ENCODE results near the gene DCAF10.
"Not testable (repeated sequence)": the region's sequence is repeated elsewhere in the genome, so short reads cannot be mapped to it uniquely, and the experiment has no call there.

DCAF10 gene

DNA sequence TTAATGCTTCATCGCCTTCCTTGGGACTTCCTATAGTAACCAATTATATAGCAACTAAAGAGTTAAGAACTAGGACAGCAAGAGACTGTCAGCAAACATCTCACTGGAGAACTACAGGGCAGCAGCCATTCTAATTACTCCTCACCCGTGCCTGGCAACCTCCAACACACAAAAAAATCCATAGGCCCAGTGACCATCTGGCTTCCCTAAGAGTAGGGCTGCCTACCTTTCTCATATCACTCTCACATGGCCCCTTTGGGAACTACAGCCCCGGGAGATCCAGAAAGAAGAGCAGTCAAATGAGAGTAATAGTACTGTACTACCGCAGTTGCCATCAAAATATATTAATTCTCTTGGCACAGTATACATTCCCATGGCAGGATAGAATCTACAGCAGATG lies 5.7 kb downstream of the DCAF10 start:
- no peak for TF ChIP-seq OSR1 (CRISPR knock-in tag; IDR thresholded peaks at IDR 0.05)
- no peak for TF ChIP-seq RARB (CRISPR knock-in tag; IDR thresholded peaks at IDR 0.05)
- TF ChIP-seq TOX (CRISPR knock-in tag; IDR thresholded peaks at IDR 0.05; ENCODE audit: borderline replicate concordance): no peak
- no peak for TF ChIP-seq SNAI2 (CRISPR knock-in tag; IDR thresholded peaks at IDR 0.05)
- no peak for TF ChIP-seq ZNF70 (CRISPR knock-in tag; IDR thresholded peaks at IDR 0.05)
- TF ChIP-seq ESRRG (CRISPR knock-in tag; IDR thresholded peaks at IDR 0.05): no peak
- ATAC-seq: no peak

DNA sequence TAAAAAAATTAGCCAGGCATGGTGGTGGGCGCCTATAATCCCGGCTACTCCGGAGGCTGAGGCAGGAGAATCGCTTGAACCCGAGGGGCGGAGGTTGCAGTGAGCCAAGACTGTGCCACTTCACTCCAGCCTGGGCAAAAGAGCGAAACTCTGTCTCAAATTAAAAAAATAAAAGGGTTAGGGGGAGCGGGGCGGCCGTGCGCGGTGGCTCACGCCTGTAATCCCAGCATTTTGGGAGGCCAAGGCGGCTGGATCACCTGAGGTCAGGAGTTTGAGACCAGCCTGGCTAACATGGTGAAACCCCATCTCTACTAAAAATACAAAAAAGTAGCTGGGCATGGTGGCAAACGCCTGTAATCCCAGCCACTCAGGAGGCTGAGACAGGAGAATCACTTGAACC lies 9.1 kb downstream of the DCAF10 start:
- not testable (repeated sequence) for ATAC-seq

DNA sequence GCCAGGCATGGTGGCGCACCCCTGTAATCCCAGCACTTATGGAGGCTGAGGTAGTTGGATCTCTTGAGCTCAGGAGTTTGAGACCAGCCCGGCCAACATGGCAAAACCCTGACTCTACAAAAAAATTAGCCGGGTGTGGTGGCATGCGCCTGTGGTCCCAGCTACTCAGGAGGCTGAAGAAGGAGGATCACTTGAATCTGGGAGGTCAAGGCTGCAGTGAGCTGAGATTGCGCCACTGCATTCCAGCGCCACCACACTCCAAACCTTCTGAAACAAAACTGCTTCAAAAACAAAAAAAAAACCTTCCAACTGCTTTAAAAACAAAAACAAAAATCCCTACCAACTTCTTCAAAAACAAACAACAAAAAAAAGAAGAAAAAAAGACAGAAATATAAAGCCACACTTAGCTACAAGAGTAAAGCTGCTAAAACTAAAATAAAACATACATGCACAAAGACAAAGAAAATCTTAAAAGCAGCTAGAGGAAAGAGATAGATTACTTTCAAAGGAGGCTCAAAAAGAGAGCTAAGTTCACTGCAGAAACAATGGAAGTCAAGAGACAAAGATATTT lies 11.4 kb downstream of the DCAF10 start:
- TF ChIP-seq PPARA (CRISPR knock-in tag; IDR thresholded peaks at IDR 0.05; ENCODE audit: borderline replicate concordance) (no peak), ARNTL (CRISPR knock-in tag; IDR thresholded peaks at IDR 0.05; ENCODE audit: borderline replicate concordance, low read depth) (no peak), GLIS3 (CRISPR knock-in tag; IDR thresholded peaks at IDR 0.05) (no peak)
- TF ChIP-seq, protein P1, sequence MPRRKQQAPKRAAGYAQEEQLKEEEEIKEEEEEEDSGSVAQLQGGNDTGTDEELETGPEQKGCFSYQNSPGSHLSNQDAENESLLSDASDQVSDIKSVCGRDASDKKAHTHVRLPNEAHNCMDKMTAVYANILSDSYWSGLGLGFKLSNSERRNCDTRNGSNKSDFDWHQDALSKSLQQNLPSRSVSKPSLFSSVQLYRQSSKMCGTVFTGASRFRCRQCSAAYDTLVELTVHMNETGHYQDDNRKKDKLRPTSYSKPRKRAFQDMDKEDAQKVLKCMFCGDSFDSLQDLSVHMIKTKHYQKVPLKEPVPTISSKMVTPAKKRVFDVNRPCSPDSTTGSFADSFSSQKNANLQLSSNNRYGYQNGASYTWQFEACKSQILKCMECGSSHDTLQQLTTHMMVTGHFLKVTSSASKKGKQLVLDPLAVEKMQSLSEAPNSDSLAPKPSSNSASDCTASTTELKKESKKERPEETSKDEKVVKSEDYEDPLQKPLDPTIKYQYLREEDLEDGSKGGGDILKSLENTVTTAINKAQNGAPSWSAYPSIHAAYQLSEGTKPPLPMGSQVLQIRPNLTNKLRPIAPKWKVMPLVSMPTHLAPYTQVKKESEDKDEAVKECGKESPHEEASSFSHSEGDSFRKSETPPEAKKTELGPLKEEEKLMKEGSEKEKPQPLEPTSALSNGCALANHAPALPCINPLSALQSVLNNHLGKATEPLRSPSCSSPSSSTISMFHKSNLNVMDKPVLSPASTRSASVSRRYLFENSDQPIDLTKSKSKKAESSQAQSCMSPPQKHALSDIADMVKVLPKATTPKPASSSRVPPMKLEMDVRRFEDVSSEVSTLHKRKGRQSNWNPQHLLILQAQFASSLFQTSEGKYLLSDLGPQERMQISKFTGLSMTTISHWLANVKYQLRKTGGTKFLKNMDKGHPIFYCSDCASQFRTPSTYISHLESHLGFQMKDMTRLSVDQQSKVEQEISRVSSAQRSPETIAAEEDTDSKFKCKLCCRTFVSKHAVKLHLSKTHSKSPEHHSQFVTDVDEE (CRISPR knock-in tag; IDR thresholded peaks at IDR 0.05): no peak
- ATAC-seq: no peak

DNA sequence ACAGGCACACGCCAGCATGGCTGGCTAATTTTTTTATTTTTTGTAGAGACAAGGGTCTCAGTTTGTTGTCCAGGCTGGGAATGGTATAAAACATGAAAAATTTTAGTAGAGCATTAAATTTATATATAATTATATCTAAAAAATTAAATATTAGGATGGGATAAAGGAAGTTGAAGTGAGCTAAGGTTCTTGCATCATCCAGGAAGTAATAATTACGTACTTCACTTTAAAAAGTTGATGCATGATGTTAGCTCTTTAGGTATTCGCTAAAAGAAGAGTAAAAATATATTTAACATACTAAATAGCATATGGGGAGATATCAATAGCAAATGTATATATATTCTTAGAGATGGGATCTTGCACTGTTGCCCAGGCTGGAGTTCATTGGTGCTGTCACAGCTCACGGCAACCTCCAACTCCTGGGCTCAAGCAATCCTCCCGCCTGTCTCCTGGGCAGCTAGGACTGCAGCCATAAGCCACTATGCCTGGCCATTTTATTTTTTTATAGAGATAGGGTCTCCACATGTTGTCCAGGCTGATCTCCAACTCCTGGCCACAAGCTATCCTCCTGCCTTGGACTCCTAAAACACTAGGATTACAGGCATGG lies 12.3 kb downstream of the DCAF10 start:
- ATAC-seq: no peak
- TF ChIP-seq ESRRG (CRISPR knock-in tag; IDR thresholded peaks at IDR 0.05) (no peak), PPARA (CRISPR knock-in tag; IDR thresholded peaks at IDR 0.05; ENCODE audit: borderline replicate concordance) (no peak), ZFP3 (CRISPR knock-in tag; IDR thresholded peaks at IDR 0.05) (no peak), OSR1 (CRISPR knock-in tag; IDR thresholded peaks at IDR 0.05) (no peak), SNAI2 (CRISPR knock-in tag; IDR thresholded peaks at IDR 0.05) (no peak), ZNF70 (CRISPR knock-in tag; IDR thresholded peaks at IDR 0.05) (no peak), TOX (CRISPR knock-in tag; IDR thresholded peaks at IDR 0.05; ENCODE audit: borderline replicate concordance) (no peak), ZC3H10 (CRISPR knock-in tag; IDR thresholded peaks at IDR 0.05) (no peak), TCF4 (CRISPR knock-in tag; IDR thresholded peaks at IDR 0.05; ENCODE audit: borderline replicate concordance) (no peak), BACH2 (CRISPR knock-in tag; IDR thresholded peaks at IDR 0.05; ENCODE audit: borderline replicate concordance) (no peak), ISL1 (CRISPR knock-in tag; IDR thresholded peaks at IDR 0.05) (no peak), ARNTL (CRISPR knock-in tag; IDR thresholded peaks at IDR 0.05; ENCODE audit: borderline replicate concordance, low read depth) (no peak), ZFP30 (CRISPR knock-in tag; IDR thresholded peaks at IDR 0.05) (no peak), RARB (CRISPR knock-in tag; IDR thresholded peaks at IDR 0.05) (no peak), ZNF565 (CRISPR knock-in tag; conservative IDR thresholded peaks at IDR 0.05; ENCODE audit: low read depth) (no peak), GLIS3 (CRISPR knock-in tag; IDR thresholded peaks at IDR 0.05) (no peak)
- TF ChIP-seq, protein P2, sequence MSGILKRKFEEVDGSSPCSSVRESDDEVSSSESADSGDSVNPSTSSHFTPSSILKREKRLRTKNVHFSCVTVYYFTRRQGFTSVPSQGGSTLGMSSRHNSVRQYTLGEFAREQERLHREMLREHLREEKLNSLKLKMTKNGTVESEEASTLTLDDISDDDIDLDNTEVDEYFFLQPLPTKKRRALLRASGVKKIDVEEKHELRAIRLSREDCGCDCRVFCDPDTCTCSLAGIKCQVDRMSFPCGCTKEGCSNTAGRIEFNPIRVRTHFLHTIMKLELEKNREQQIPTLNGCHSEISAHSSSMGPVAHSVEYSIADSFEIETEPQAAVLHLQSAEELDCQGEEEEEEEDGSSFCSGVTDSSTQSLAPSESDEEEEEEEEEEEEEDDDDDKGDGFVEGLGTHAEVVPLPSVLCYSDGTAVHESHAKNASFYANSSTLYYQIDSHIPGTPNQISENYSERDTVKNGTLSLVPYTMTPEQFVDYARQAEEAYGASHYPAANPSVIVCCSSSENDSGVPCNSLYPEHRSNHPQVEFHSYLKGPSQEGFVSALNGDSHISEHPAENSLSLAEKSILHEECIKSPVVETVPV (CRISPR knock-in tag; IDR thresholded peaks at IDR 0.05): no peak
- TF ChIP-seq, protein P3, sequence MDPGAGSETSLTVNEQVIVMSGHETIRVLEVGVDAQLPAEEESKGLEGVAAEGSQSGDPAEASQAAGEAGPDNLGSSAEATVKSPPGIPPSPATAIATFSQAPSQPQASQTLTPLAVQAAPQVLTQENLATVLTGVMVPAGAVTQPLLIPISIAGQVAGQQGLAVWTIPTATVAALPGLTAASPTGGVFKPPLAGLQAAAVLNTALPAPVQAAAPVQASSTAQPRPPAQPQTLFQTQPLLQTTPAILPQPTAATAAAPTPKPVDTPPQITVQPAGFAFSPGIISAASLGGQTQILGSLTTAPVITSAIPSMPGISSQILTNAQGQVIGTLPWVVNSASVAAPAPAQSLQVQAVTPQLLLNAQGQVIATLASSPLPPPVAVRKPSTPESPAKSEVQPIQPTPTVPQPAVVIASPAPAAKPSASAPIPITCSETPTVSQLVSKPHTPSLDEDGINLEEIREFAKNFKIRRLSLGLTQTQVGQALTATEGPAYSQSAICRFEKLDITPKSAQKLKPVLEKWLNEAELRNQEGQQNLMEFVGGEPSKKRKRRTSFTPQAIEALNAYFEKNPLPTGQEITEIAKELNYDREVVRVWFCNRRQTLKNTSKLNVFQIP (CRISPR knock-in tag; IDR thresholded peaks at IDR 0.05; ENCODE audit: borderline replicate concordance, low read depth): no peak
- TF ChIP-seq, protein P4, sequence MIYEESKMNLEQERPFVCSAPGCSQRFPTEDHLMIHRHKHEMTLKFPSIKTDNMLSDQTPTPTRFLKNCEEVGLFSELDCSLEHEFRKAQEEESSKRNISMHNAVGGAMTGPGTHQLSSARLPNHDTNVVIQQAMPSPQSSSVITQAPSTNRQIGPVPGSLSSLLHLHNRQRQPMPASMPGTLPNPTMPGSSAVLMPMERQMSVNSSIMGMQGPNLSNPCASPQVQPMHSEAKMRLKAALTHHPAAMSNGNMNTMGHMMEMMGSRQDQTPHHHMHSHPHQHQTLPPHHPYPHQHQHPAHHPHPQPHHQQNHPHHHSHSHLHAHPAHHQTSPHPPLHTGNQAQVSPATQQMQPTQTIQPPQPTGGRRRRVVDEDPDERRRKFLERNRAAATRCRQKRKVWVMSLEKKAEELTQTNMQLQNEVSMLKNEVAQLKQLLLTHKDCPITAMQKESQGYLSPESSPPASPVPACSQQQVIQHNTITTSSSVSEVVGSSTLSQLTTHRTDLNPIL (CRISPR knock-in tag; IDR thresholded peaks at IDR 0.05; ENCODE audit: low read depth): no peak
- TF ChIP-seq, protein P5, sequence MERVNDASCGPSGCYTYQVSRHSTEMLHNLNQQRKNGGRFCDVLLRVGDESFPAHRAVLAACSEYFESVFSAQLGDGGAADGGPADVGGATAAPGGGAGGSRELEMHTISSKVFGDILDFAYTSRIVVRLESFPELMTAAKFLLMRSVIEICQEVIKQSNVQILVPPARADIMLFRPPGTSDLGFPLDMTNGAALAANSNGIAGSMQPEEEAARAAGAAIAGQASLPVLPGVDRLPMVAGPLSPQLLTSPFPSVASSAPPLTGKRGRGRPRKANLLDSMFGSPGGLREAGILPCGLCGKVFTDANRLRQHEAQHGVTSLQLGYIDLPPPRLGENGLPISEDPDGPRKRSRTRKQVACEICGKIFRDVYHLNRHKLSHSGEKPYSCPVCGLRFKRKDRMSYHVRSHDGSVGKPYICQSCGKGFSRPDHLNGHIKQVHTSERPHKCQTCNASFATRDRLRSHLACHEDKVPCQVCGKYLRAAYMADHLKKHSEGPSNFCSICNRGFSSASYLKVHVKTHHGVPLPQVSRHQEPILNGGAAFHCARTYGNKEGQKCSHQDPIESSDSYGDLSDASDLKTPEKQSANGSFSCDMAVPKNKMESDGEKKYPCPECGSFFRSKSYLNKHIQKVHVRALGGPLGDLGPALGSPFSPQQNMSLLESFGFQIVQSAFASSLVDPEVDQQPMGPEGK (CRISPR knock-in tag; IDR thresholded peaks at IDR 0.05; ENCODE audit: borderline replicate concordance): no peak

Data from SK-N-SH treated with all-trans-retinoic acid at 6 μM for 48 hours (cell line).